ENCODE results near the gene PHF10. TPM values are rescaled to one million over a fixed set of nuclear protein-coding genes. Genes with fewer than 3 reads are reported as not detected.

PHF10 gene
- total and polyA plus RNA-seq, 2 donors (not counting 1 experiment from before 2014, with no cell fraction given): 32.9 to 74.6 TPM

GRCh38 chr6:169723200-169723909 lies 945 bp downstream of the PHF10 start:
- Mint-ChIP-seq H3K27ac (peak overlapping the region; percentile 89), H3K4me1 (peaks cover 33% of the 10 kb centered on the region), H3K4me3 (peak overlapping the region; percentile 90), H3K27me3 (no peaks in the 10 kb centered on the region), H3K9me3 (ENCODE audit: insufficient read depth) (no peaks in the 10 kb centered on the region)
- peak overlapping the region; percentile 72 for H3K9ac ChIP-seq (ENCODE audit: low read length)
- no peak for TF ChIP-seq EZH2 (IDR thresholded peaks at IDR 0.05; ENCODE audit: borderline replicate concordance, insufficient read depth, low read depth, low read length, poor library complexity, severe bottlenecking)
- TF ChIP-seq CTCF (IDR thresholded peaks at IDR 0.05): no peak
- ATAC-seq (ENCODE audit: low read depth) (peak; percentile 39), DNase-seq (peak; percentile 85)
- peak overlapping the region; percentile 58 to 95 (median 77) for H3K4me3 ChIP-seq (ENCODE audit: control extremely low read depth in 1 of 5, extremely low read depth in 1 of 5, insufficient read depth in 1 of 5, low read depth in 2 of 5, low read length in 4 of 5)
- H3K27ac ChIP-seq (ENCODE audit: low read length in 2 of 2): peak overlapping the region; percentile 77 to 88
- 1% methylated on average over 70 of the region's 70 CpGs for WGBS (ENCODE audit: insufficient coverage)
- H4K20me1 ChIP-seq (ENCODE audit: control insufficient read depth, insufficient read depth, low read length, poor library complexity, severe bottlenecking): no peaks in the 10 kb centered on the region
- intact Hi-C loops (cut with micrococcal nuclease): loop anchor here (1.0 to 10.0 kb wide), 3 partner anchors 21 to 571 kb away; partner anchors contain the start of genes C6orf120, DLL1, DYNLT2 and ERMARD
- ChIA-PET POLR2A (interaction anchor here (0.6 to 3.1 kb wide), 3 partner anchors 22 to 829 kb away, joined by 3 to 28 read pairs (median 5); partner anchors contain the start of genes C6orf120, DLL1 and WDR27), CTCF (interaction anchor here (1.3 kb wide), 1 partner anchor 21 kb away, joined by 3 read pairs; the partner anchor contains the start of genes C6orf120 and WDR27)
- H3K79me2 ChIP-seq (ENCODE audit: control insufficient read depth, insufficient read depth, low read length): peaks cover 34% of the 10 kb centered on the region
- peaks cover 17 to 18% of the 10 kb centered on the region in 2 donors for H3K4me1 ChIP-seq (ENCODE audit: control insufficient read depth in 2 of 2, insufficient read depth in 2 of 2, low read length in 2 of 2)
- H3K4me2 ChIP-seq (replicated peaks; ENCODE audit: low read depth, low read length, poor library complexity, severe bottlenecking): peak overlapping the region; percentile 80
- no peaks in the 10 kb centered on the region for H3K27me3 ChIP-seq (replicated peaks in 1 of 4; ENCODE audit: control extremely low read depth in 1 of 4, control insufficient read depth in 3 of 4, insufficient read depth in 4 of 4, low read length in 3 of 4)
- peak overlapping the region; percentile 84 for H2AFZ ChIP-seq (ENCODE audit: insufficient read depth, low read depth, low read length, poor library complexity, severe bottlenecking)
- no peaks in the 10 kb centered on the region for H3K9me3 ChIP-seq (ENCODE audit: control extremely low read depth in 1 of 3, control insufficient read depth in 2 of 3, insufficient read depth in 1 of 3, low read length in 2 of 3)
- peaks cover 0 to 1% of the 10 kb centered on the region in 2 experiments for H3K36me3 ChIP-seq (replicated peaks in 1 of 2; ENCODE audit: control extremely low read depth in 1 of 2, control insufficient read depth in 1 of 2, extremely low read depth in 1 of 2, insufficient read depth in 2 of 2, low read length in 1 of 2)
